ENCODE measurements around the gene CTNNA1.

Gene CTNNA1

DNA sequence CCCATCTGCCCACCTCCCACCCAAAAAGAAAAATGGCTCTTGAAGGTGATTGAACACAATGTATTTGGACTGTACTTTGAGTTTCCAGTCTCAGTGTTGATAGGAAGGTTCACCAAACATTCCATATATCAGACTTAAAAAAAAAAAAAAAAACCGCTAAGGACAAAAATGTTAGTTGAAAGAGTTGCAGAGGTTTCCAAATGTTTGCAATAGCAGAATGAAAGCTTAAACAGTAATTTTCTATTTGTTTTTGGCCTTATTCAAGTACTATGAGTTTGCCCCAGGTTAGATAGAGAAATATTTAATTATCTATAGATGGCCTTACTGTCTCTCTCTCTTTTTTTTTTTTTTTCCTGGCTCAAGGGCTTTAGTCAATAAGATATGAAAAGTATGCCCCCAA lies 115.8 kb downstream of the CTNNA1 start:
- DNase-seq = no peak

DNA sequence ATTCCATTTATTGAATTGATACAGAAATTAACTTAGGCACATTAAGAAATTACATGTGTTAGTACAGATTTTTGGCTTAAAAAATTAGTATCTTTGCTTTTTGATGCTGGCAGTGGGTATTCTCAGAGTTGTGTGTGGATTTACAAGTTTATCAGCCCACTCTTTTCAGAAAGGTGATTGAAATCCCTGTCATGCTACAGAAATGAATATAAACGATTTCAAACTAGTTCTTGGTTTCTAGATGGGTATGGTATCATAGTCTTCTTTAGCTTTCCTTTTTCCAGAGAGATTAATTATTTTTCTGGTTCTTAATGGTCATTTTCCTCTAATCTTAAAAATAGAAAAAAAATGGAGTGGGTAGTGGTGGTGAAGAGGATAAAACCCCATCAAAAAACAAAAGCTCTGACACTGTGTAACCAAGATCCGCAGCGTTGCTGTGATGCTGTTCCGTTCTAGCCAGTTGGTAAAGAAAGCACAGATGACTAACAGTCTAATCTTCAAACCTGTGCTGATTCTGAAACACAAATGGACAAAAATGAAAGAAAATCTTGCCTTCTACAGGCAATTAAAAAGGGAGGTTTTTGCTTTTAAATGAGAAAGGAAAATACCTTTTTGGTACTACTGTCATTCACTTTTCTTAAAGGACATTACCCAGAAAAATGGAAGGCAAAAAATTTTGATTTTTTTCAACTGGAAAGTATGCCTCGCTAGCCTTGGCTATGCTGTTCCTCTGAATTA lies 116.7 kb downstream of the CTNNA1 start:
- no peak for DNase-seq

DNA sequence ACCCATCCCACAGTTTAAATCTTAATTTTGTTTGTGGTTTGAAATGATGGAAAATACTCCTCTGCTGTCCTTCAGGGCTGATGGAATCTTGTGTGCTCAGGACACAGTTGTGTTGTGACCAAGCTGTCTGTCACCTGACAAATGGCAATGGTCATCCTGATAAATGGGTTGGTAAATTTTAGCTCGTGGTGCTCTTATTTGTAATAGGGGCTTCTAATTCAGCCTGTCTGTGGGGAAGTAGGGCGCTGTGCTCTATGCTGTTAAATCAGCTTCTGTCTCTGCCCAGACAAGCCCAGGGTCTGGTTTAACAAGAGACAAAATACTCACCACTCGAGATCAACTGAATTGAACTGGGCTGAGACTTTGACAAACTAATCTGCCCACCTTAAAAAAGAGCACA lies 117.4 kb downstream of the CTNNA1 start:
- no peak for DNase-seq

DNA sequence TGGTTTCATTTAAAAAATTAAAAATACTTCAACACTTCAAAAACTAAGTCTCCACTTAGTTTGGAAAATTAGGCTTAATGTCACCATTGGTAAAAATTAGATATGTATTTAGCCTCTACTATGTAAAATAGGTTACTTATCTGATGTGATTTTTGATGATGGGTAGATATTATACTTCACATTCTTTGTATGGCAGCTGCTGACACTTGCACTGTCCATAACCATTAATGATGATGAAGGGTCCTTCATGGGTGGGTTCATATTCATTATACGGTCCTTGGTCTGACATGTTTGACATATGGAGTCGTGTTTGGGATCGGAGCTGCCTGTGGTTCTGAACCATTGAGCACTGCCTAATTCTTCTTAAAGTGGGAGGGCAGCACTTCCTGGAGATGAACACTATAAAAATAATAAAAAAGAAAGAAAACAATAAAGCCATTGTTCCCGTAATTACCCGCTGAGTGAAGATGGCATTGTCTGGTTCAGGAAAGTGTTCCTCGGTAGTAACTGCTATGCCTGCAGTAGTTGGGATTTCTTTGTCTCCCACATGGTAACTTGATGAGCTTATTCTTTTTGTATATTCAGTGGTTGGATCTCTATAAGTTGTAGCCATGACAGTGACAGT lies 119.7 kb downstream of the CTNNA1 start:
- DNase-seq = no peak

DNA sequence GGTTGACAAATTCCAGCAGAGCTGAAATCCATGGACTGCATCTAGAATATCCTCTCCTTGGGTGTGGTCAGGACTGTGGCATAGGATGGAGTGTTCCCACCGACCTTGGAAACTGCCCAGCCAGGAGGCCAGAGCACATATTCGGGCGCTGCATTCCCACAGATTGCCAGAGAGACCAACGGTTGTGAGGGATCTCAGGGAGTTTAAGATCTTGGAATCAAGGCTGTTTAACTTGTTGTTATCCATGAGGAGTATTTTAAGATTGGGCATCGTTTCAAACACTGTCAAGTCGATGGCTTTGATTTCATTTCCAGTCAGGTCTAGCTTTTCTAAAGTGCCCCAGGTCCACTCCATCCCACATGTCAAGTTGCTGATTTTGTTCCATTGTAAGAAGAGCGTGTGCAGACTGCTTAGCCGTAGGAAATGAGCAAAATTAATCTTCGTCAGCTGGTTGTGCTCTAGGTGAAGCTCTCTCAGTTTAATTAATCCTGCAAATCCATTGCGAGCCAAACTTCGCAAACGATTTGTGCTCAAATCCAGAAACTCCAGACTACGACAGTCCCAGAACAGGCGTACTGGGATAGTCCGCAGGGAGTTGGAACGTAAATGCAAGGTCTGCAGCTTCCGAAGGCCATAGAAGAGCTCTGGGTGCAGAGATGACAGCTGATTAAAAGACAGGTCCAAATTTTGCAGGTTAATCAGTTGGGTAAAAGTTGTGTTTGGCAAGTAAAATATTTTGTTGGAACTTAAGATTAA lies 120.4 kb downstream of the CTNNA1 start:
- no peak for DNase-seq

DNA sequence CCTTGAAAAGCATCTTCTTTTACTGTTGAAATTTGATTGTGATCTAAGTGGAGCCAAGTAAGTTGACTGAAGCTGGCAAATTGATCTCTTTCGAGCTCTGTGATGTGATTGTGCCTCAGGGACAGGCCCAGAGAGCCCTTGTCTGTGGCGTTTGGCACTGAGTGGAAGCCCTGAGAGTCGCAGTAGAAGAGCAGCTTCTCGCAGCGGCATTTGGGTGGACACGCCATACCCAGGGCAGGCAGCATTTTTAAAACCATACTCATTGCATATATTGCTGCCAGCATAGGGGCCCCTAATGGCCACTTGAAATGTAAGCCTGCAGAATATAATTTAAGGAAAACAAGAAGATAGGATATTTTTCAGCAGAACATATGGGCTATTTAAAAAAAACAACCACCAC lies 121.0 kb downstream of the CTNNA1 start:
- DNase-seq = no peak

DNA sequence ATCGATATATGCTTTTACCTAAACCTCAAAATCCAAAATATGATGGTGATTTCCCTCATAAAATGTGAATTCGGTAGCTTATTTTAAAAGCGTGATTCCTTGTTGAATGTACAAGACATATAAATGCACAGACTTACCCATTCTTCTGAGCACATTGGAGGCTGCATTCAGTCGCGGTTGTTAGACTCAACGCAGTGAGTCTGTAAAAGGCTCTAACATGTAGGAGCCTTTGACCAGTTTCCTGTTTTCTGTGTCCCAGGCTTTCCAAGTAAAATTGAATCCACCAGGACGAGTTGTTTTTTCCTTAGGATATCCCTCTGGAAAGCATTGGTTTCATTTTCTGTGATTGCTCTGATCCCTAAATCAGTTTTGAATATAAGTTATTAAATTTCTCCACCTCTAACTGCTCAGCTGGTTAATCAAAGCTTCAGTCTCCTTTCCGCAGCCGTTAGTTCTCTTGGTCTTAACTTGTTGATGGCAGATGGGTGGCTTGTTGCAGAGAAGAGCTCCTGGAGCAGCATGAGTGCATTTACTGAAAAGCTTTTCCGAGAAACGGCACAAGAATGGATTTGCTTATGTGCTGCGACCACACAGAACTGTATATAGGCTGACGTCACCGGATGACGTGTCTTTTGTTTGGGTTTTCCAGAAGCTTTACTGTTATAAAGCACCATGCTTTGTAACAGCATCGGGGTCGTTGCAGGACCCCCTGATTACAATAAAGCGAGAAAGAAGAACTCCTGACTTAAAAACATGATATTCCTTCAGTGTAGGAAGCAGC lies 121.7 kb downstream of the CTNNA1 start, which contains the start of gene LRRTM2:
Gene LRRTM2, minus strand, starts transcription at position 565 of the 781 bp plus-strand sequence. Its CDS starts 424 bp downstream, at position 141.
- no peak for DNase-seq

DNA sequence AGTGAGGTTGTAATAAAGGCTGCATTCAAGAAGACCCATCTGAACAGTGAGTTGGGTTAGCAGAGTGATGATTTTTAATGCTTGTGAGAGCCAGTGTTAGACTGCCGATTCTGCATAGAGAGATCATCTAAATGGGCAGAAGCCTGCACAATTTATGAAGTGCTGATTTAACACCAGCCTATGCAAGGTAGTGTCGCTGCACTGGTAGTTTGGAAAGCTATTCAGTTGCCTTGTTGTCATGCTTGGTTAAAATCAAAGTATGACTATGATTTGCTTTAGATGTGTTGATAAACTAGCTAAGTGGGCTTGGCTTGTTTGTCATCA lies 122.3 kb downstream of the CTNNA1 start:
- DNase-seq = no peak

DNA sequence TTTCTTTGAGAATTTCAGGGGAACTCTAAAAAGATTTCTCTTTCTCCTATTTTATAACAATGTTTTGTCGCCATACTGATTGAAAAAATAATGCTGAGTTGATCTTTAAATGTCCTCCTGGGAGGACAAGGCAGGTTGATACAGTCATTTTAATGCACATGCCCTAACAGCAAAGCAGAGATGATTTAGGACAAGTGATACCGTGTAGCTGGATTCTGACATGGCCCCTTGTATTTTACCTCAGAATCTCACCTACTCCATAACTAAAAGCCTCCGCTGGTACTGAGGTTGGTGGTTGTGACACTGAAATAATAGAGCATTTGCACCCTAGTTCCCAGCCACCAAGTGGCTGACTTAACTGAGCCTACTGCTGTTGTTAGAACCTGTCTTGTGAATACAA lies 122.7 kb downstream of the CTNNA1 start:
- no peak for DNase-seq

DNA sequence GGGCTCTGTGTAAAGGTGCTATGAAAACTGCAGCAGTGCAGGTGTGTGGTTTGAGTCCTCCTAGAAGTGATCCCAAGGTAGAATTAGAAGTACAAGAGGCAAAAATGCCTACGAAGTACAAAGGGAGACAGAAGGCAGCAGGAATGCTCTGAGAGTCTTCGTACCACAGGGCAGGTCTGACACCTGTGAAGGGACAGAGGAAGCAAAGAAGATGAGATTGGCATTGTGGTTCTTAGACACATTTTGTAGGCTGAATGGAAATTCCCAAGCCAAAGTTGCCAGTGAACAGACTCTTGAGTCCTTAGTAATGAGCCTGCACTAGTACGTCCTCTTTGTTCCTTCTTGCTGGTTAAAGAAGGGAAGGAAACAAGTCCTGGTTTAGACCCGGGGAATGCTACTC lies 123.6 kb downstream of the CTNNA1 start:
- no peak for DNase-seq

DNA sequence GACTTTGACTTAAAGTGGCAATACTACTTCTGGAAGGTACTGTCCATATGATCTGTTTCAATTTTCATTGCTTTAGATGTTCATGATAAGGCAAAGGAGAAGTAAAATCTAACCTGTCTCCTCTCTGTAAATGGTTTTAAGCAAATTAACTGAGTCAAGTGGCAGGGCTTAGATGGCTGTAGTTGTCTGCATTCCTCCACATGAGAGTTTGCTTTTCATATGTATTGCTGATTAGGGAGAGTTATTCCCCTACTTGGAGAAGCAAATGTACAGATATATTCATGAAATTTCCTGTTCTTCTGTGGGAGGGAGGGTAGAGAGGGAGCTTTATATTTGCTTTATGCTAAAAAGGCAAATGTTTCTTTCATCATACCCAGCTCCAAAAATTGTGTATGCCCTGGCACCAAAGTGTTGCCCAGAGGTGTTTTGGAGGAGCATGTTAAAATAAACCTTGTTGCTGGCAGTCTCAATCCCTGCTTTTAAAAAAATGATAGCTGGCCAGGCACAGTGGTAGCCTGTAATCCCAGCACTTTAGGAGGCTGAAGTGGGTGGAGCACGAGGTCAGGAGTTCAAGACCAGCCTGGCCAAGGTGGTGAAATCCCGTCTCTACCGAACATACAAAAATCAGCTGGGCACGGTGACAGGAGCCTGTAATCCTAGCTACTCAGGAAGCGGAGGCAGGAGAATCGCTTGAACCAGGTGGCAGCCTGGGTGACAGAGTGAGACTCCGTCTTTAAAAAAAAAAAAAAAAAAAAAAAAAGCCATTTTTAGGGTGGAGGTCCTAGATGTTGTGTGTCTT lies 125.4 kb downstream of the CTNNA1 start:
- no peak for DNase-seq

DNA sequence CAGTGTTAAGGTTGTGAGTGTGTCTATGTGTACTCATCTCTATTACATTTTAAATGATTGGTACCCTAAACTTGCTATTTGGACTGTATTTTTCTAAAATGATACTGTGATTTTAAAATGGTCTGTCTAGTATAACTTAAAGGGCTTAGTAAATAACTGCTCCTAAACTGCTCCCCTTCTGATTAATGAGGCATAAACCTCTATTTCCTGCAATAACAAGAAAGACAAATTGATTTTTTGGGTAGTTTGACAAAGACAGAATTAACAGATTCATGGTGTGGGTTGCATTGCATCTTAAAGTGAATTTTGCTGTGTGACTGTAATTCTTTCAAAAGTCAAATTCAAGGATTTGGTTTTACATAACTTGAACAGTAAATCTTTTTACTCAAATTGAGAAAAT lies 130.0 kb downstream of the CTNNA1 start:
- DNase-seq = no peak

DNA sequence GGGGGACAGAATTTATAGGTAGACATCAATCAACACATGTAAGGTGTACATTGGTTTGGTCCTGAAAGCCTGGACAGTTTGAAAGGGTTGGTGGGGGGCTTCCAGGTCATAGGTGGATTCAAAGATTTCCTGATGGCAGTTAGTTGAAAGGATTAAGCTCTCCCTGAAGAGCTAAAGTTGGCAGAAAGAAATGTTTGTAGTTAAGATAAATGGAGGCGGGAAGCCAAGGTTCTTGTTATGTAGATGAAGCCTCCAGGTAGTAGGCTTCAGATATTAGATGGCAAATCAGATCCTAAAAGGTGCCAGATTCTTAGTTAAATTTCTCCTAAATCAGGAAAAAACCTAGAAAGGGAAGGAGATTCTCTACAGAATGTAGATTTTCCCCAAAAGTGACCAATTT lies 130.9 kb downstream of the CTNNA1 start:
- no peak for DNase-seq

DNA sequence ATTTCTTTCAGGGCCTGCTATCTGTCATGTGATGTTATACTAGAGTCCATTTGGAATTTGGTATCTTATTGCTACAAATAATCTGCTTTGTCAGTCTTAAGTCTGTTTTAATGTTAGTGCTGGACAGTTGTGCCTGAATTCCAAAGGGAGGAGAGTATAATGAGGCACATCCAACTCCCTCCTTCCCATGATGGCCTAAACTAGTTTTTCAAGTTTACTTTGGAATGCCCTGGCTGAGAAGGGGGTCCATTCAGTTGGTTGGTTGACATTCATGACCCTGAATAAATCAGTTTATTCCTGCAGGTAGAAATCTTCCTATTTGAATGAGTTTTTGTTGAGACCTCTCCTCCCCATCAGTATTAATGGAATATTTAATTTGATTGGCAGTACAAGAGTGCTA lies 131.3 kb downstream of the CTNNA1 start:
- DNase-seq = no peak

DNA sequence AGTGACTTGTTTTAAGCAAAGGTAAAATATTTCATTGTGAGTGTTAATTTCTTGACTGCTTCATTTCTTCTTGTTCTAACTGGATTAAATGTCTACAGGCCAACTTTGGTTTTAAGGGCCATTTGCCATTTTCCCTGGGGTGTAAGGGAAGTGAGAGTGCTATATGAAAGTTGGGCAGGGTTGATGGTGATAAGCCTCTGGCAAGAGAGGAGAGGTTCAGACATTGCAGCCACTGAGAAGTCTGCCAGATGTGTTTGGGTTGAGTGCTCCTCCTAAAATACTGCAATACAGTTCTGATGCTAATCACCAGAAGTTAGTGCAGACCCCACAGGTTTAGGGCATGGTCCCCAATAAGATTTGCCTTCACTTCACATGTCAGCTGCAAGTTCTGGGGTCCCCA lies 136.8 kb downstream of the CTNNA1 start:
- DNase-seq = no peak

DNA sequence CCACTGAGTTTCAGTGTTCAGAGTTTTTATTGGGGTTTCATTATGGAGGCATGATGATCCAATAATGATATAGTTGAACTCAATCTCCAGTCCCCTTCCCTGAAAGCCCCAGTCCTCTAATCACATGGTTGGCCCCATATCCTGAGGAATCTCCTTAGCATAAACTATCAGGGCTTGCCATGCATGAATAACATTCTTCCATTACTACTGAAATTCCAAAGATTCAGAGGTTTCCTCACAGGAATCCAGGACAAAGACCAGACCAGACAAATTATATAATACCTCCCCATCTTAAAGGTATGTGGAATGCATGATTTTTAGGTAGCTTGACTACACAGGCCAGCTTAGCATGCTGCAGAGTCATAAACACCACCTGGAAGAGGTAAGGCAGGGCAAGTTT lies 137.4 kb downstream of the CTNNA1 start:
- DNase-seq = no peak

DNA sequence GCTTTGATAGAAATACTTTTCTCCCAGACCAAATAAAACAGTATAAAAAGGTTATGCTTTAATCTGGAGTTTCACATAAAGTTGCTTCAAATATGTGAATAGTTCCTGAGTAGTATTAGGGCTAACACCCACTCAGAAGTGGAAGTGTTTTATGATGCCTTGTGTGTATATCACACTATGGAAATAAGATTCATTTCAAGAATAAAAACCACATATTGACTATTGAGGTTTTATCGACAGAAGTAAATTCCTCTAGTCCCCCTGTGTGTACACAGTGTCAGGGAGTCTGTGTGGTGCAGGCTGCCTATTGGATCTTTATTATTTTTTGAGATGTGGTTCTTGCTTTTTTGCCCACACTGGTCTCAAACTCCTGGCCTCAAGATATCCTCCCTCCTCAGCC lies 142.7 kb downstream of the CTNNA1 start:
- no peak for DNase-seq

DNA sequence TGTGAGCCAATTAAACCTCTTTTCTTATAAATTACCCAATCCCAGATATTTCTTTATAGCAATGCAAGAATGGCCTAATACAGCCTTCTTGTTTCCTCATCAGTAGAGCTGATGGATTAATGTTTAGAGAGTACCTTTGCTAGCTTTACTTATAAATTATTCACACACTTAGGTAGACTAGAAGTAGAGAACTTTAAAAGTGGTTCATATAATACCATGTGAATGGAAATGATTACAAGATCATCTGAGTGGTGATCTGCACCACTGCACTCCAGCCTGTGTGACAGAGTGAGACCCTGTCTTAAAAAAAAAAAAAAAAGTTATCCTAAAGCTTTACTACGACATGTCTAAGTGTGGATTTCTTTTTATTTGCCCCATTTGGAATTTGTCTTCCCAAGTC lies 145.1 kb downstream of the CTNNA1 start:
- DNase-seq = no peak

DNA sequence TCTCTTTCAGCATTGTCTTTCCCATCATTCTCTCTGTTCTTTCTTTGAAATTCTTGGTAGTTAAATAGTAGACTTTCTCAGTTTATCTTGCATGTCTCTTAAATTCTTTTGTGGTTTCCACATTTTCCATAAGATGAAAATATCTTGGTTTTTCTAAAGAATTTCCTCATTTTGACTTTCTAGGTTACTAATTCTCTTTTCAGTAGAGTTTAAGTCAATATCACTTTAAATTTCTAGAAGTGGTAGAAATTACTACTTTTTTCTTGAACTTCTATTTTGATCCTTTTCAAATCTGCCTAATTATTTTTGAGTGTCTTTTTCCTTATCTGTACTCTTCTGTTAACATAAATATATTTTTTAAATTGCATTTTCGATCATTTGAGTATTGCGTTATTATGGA lies 145.5 kb downstream of the CTNNA1 start:
- no peak for DNase-seq

DNA sequence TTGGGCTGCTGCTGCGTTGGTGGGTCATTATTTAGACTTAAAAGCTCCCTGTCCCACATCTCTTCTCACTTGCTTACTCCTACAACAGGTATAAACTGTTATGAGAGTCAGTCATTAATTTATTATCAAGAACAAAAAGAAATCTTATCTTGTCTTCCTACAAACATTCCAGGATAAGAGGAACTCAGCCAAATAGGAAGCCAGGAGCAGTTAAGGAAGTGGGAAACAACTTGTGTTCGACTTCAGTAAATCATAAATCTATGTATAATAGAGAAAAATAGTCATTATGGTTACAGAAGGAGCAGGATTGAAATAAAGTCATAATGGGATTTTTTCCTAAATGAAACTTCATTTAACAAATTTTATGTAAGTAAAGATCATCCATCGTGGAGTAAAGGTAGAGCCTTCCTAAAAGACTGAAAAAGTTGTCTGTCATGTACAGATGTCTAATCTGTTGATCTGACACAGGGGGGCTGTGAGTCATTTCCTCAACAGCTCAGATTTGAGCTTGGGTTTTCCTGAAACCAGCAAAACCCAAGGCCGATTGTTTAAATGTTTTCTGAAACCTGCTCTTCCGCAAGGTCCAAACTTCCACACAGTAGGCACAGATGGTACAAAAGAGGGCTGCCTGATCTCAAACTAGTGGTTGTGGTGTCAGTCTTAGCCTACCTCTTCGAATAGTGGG lies 147.2 kb downstream of the CTNNA1 start:
- no peak for DNase-seq

DNA sequence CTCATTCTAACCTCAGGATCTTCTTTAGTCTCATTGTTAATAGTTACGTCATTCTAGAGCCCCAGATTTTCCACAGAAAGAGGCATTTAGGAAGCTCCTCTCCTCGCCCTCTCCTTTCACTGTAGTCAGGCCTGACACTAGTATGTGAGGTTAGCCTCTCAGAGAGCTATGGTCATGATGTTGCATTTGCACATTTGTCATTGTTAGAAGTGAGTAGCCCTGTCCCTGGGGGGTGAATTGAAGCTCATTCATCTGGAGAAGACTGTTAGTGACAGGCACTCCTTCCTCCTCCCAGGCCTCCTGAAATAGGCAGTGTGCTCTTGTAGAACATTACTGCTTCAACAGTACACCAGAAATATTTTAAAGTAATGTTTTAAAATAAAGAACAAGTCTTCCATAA lies 148.5 kb downstream of the CTNNA1 start:
- no peak for DNase-seq
